Measurements from ENCODE around the gene AKR1E2. TPM values are rescaled to one million over a fixed set of nuclear protein-coding genes. Genes with fewer than 3 reads are reported as not detected.

Gene AKR1E2
- total and polyA plus RNA-seq, 2 of the 8 experiments (the other 6 are each of a cell fraction or from before 2014, with no cell fraction given) = 2.6 to 3.5 TPM

GRCh38 chr10:4830551-4830950 is 4.5 kb downstream of the AKR1E2 start:
- POLR2A ChIA-PET (ENCODE audit: partially characterized antibody) = no interaction called here
- TF ChIP-seq RAD21 (IDR thresholded peaks at IDR 0.05 in 1 of 2, conservative IDR thresholded peaks at IDR 0.05 in 1 of 2; ENCODE audit: low read depth in 2 of 2, low read length in 2 of 2) (no peak), CTCF (IDR thresholded peaks at IDR 0.05; ENCODE audit: control extremely low read depth in 1 of 3, insufficient read depth in 1 of 3, low read depth in 1 of 3, low read length in 3 of 3) (no peak), KDM1A (IDR thresholded peaks at IDR 0.05; ENCODE audit: borderline replicate concordance, low read length) (no peak), SIRT6 (IDR thresholded peaks at IDR 0.05; ENCODE audit: low read length) (no peak), TCF12 (IDR thresholded peaks at IDR 0.05; ENCODE audit: low read depth, low read length) (no peak), E2F6 (IDR thresholded peaks at IDR 0.05) (no peak), CBX8 (IDR thresholded peaks at IDR 0.05; ENCODE audit: borderline replicate concordance, low read depth, low read length) (no peak), KDM4A (IDR thresholded peaks at IDR 0.05; ENCODE audit: low read depth, low read length, severe bottlenecking) (no peak)

More at GRCh38 chr10:4830551-4830950, 4.5 kb downstream of the AKR1E2 start:
- WGBS, 2 experiments (ENCODE audit: extremely low coverage in 1 of 2, insufficient coverage in 1 of 2, insufficient read length in 1 of 2, insufficient replicate concordance in 2 of 2, low coverage in 1 of 2, low lambda C conversion rate in 2 of 2, missing lambda C conversion rate in 1 of 2) = 79% methylated on average over 8 of the region's 8 CpGs; no CpG with 5 or more reads in 1 of the 2 experiments
- H3K27ac ChIP-seq (ENCODE audit: low read depth, low read length) = no peak overlapping the region
- H4K20me1 ChIP-seq (replicated peaks in 1 of 2; ENCODE audit: control insufficient read depth in 1 of 2, insufficient read depth in 2 of 2, low read length in 2 of 2) = no peaks in the 10 kb centered on the region
- CTCF ChIA-PET (ENCODE audit: partially characterized antibody) = interaction anchor here (1.2 to 5.7 kb wide), 3 partner anchors 9 to 884 kb away, joined by 3 to 22 read pairs (median 11); no protein-coding TSS in a partner anchor
- no peaks in the 10 kb centered on the region for H3K79me2 ChIP-seq (ENCODE audit: control insufficient read depth in 1 of 2, insufficient read depth in 2 of 2, low read length in 2 of 2)
- no peak overlapping the region for H3K4me2 ChIP-seq (ENCODE audit: insufficient read depth in 1 of 2, low read depth in 2 of 2, low read length in 2 of 2)
- no peaks in the 10 kb centered on the region for H3K79me1 ChIP-seq (ENCODE audit: low read depth, low read length)
- H3K23me2 ChIP-seq (ENCODE audit: low read depth, low read length) = peaks cover 4% of the 10 kb centered on the region; the same call in 1 of the 2 replicates
- no peak overlapping the region for H2BK5ac ChIP-seq (ENCODE audit: low read depth, low read length)
- H3K4me3 ChIP-seq (ENCODE audit: extremely low read depth in 1 of 4, insufficient read depth in 2 of 4, low read depth in 3 of 4, low read length in 4 of 4) = no peak overlapping the region
- peaks cover 2 to 10% (median 4%) of the 10 kb centered on the region in 4 experiments; a peak in 6 of 7 replicates for H3K27me3 ChIP-seq (replicated peaks in 1 of 4; ENCODE audit: control insufficient read depth in 3 of 4, extremely low read depth in 1 of 4, insufficient read depth in 3 of 4, low read length in 3 of 4)
- no peak overlapping the region for H2BK15ac ChIP-seq (ENCODE audit: low read length)
- H3K36me3 ChIP-seq (ENCODE audit: control insufficient read depth in 2 of 4, insufficient read depth in 4 of 4, low read length in 3 of 4) = no peaks in the 10 kb centered on the region; a peak in 1 of 8 replicates
- no peak overlapping the region for H3K14ac ChIP-seq (ENCODE audit: insufficient read length)
- no peak overlapping the region for H2BK120ac ChIP-seq (replicated peaks; ENCODE audit: low read depth, low read length)
- peaks cover 0 to 4% of the 10 kb centered on the region in 2 experiments; a peak in 2 of 4 replicates for H3K9me3 ChIP-seq (ENCODE audit: insufficient read depth in 2 of 2, low read depth in 1 of 2, low read length in 1 of 2)
- no peak overlapping the region for H3K23ac ChIP-seq (ENCODE audit: insufficient read length)
- FAIRE-seq = no peak
- DNase-seq (ENCODE audit: low read depth in 1 of 2, low spot score in 2 of 2) = no peak
- H3K4ac ChIP-seq (replicated peaks; ENCODE audit: insufficient read length, low read depth, low read length) = no peak overlapping the region
- H3K18ac ChIP-seq (ENCODE audit: extremely low read depth, low read length) = no peak overlapping the region
- H3K56ac ChIP-seq (replicated peaks; ENCODE audit: insufficient read length, low read depth, low read length) = no peak overlapping the region
- no peak overlapping the region for H4K8ac ChIP-seq (ENCODE audit: extremely low read depth, insufficient read depth, low read length)
- H3K4me1 ChIP-seq (replicated peaks in 1 of 4; ENCODE audit: control insufficient read depth in 3 of 4, insufficient read depth in 4 of 4, low read length in 3 of 4) = no peaks in the 10 kb centered on the region; a peak in 2 of 7 replicates
- no peak overlapping the region for H3K9ac ChIP-seq (replicated peaks in 1 of 4; ENCODE audit: extremely low read depth in 1 of 4, low read depth in 3 of 4, low read length in 3 of 4)
- H2BK20ac ChIP-seq (ENCODE audit: low read length) = no peak overlapping the region
- H2AFZ ChIP-seq (ENCODE audit: low read length) = no peak overlapping the region
- H4K91ac ChIP-seq (replicated peaks; ENCODE audit: insufficient read length, low read length) = no peak overlapping the region
- no peak overlapping the region for H2AK5ac ChIP-seq (ENCODE audit: low read depth, low read length)
- no peak overlapping the region for H2BK12ac ChIP-seq (ENCODE audit: low read depth, low read length)
- no peak overlapping the region for H4K5ac ChIP-seq (ENCODE audit: insufficient read length, low read depth, low read length)
